ENCODE measurements around the gene KCNH1.

DNA sequence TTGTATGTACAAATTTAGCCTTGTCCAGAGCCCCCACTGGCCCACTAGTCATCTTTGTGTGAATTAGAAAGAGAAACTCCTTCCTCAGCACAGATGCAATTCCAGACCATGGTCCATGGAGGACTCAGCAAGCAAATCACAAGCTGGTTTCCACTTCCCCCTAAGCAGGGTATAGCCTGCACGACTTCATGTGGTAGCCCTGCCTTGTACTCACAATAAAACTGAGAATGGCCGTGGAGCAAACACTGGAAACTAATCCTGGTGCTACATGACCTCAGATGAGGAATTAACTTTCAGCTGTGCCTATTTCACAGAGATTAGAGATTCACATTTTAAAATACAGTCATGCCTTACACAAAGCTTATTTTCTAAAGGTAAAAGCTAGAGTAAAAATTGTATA is 32.5 kb downstream of the KCNH1 start:
- TF ChIP-seq MXI1 (conservative IDR thresholded peaks at IDR 0.05; ENCODE audit: poor library complexity, severe bottlenecking) (no peak), RAD21 (conservative IDR thresholded peaks at IDR 0.05) (no peak), TAF1 (IDR thresholded peaks at IDR 0.05; ENCODE audit: low read depth) (no peak), SMC3 (conservative IDR thresholded peaks at IDR 0.05; ENCODE audit: poor library complexity) (no peak)
- TF ChIP-seq, protein P1, sequence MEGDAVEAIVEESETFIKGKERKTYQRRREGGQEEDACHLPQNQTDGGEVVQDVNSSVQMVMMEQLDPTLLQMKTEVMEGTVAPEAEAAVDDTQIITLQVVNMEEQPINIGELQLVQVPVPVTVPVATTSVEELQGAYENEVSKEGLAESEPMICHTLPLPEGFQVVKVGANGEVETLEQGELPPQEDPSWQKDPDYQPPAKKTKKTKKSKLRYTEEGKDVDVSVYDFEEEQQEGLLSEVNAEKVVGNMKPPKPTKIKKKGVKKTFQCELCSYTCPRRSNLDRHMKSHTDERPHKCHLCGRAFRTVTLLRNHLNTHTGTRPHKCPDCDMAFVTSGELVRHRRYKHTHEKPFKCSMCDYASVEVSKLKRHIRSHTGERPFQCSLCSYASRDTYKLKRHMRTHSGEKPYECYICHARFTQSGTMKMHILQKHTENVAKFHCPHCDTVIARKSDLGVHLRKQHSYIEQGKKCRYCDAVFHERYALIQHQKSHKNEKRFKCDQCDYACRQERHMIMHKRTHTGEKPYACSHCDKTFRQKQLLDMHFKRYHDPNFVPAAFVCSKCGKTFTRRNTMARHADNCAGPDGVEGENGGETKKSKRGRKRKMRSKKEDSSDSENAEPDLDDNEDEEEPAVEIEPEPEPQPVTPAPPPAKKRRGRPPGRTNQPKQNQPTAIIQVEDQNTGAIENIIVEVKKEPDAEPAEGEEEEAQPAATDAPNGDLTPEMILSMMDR (IDR thresholded peaks at IDR 0.05; ENCODE audit: poor library complexity, severe bottlenecking): no peak
- TF ChIP-seq, protein P2, sequence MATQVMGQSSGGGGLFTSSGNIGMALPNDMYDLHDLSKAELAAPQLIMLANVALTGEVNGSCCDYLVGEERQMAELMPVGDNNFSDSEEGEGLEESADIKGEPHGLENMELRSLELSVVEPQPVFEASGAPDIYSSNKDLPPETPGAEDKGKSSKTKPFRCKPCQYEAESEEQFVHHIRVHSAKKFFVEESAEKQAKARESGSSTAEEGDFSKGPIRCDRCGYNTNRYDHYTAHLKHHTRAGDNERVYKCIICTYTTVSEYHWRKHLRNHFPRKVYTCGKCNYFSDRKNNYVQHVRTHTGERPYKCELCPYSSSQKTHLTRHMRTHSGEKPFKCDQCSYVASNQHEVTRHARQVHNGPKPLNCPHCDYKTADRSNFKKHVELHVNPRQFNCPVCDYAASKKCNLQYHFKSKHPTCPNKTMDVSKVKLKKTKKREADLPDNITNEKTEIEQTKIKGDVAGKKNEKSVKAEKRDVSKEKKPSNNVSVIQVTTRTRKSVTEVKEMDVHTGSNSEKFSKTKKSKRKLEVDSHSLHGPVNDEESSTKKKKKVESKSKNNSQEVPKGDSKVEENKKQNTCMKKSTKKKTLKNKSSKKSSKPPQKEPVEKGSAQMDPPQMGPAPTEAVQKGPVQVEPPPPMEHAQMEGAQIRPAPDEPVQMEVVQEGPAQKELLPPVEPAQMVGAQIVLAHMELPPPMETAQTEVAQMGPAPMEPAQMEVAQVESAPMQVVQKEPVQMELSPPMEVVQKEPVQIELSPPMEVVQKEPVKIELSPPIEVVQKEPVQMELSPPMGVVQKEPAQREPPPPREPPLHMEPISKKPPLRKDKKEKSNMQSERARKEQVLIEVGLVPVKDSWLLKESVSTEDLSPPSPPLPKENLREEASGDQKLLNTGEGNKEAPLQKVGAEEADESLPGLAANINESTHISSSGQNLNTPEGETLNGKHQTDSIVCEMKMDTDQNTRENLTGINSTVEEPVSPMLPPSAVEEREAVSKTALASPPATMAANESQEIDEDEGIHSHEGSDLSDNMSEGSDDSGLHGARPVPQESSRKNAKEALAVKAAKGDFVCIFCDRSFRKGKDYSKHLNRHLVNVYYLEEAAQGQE (IDR thresholded peaks at IDR 0.05; ENCODE audit: borderline replicate concordance): no peak

Measured in neural cell (in vitro differentiated cells).